DMS153 treated with DMSO at 0.1 percent for 48 hours (cell line): ENCODE data around the gene NARS2.
"Not testable (repeated sequence)": the region's sequence is repeated elsewhere in the genome, so short reads cannot be mapped to it uniquely, and the experiment has no call there.

Source experiments
- DNase-seq: peaks from one replicate; lab custom pipeline; 2025; ENCODE audit not compliant: unreplicated experiment; lab: John Stamatoyannopoulos, UW

The NARS2 gene

GRCh38 chr11:78493413-78493975, 81.2 kb downstream of the NARS2 start:
- no peak for DNase-seq

GRCh38 chr11:78492973-78493372, 81.7 kb downstream of the NARS2 start:
- no peak for DNase-seq

- no peak for DNase-seq
Measured at GRCh38 chr11:78489184-78489583, 85.5 kb downstream of the NARS2 start.

GRCh38 chr11:78478536-78478935, 96.1 kb downstream of the NARS2 start:
- DNase-seq = no peak

- DNase-seq = no peak
Measured at GRCh38 chr11:78476066-78476465, 98.6 kb downstream of the NARS2 start.

GRCh38 chr11:78474451-78474850, 100.2 kb downstream of the NARS2 start:
- DNase-seq = no peak

- DNase-seq = no peak
Measured at GRCh38 chr11:78472905-78473304, 101.8 kb downstream of the NARS2 start.

GRCh38 chr11:78472382-78472781, 102.3 kb downstream of the NARS2 start:
- DNase-seq = no peak

- DNase-seq = no peak
Measured at GRCh38 chr11:78470861-78471442, 103.7 kb downstream of the NARS2 start.

GRCh38 chr11:78469896-78470295, 104.8 kb downstream of the NARS2 start:
- no peak for DNase-seq

- DNase-seq = no peak
Measured at GRCh38 chr11:78467931-78468330, 106.7 kb downstream of the NARS2 start.

GRCh38 chr11:78467370-78467769, 107.3 kb downstream of the NARS2 start:
- DNase-seq = no peak

GRCh38 chr11:78465169-78465942, 109.3 kb downstream of the NARS2 start:
- DNase-seq = no peak

- not testable (repeated sequence) for DNase-seq
Measured at GRCh38 chr11:78464787-78465168, 109.9 kb downstream of the NARS2 start.

- no peak for DNase-seq
Measured at GRCh38 chr11:78460471-78460870, 114.2 kb downstream of the NARS2 start.

GRCh38 chr11:78459738-78460137, 114.9 kb downstream of the NARS2 start:
- no peak for DNase-seq

GRCh38 chr11:78457448-78457847, 117.2 kb downstream of the NARS2 start:
- no peak for DNase-seq

GRCh38 chr11:78453140-78453935, 121.3 kb downstream of the NARS2 start:
- no peak for DNase-seq

GRCh38 chr11:78451371-78452150, 123.1 kb downstream of the NARS2 start:
- no peak for DNase-seq

- no peak for DNase-seq
Measured at GRCh38 chr11:78450866-78451265, 123.8 kb downstream of the NARS2 start.

- no peak for DNase-seq
Measured at GRCh38 chr11:78449866-78450265, 124.8 kb downstream of the NARS2 start.
